GM19351 (cell line): ENCODE results near the gene SLC25A42.
"Not testable (repeated sequence)": the region's sequence is repeated elsewhere in the genome, so short reads cannot be mapped to it uniquely, and the experiment has no call there.

Experiments
- ATAC-seq: cut with Tn5 transposase; IDR thresholded peaks from one replicate; pipeline ENCODE4 v1.9.1; 2021; ENCODE audit warnings: mild to moderate bottlenecking, moderate library complexity; ENCODE audit not compliant: unreplicated experiment

SLC25A42 gene

GRCh38 chr19:19063183-19064097 lies at the start of gene SLC25A42:
SLC25A42 (plus strand) TSS chr19:19063994; CDS start chr19:19096125, 32,131 bp downstream.
- peak; percentile 89 for ATAC-seq

- no peak for ATAC-seq
Measured at GRCh38 chr19:19021115-19021514, 42.7 kb upstream of the SLC25A42 start.

- no peak for ATAC-seq
Measured at GRCh38 chr19:19022380-19022961, 41.3 kb upstream of the SLC25A42 start.

- ATAC-seq: not testable (repeated sequence)
Measured at GRCh38 chr19:19023376-19023775, 40.4 kb upstream of the SLC25A42 start.

- ATAC-seq: no peak
Measured at GRCh38 chr19:19025861-19026260, 37.9 kb upstream of the SLC25A42 start.

GRCh38 chr19:19026299-19026971 lies 37.4 kb upstream of the SLC25A42 start:
- ATAC-seq: no peak

- no peak for ATAC-seq
Measured at GRCh38 chr19:19027228-19027627, 36.6 kb upstream of the SLC25A42 start.

GRCh38 chr19:19028526-19028925 lies 35.3 kb upstream of the SLC25A42 start:
- ATAC-seq: no peak

- ATAC-seq: no peak
Measured at GRCh38 chr19:19031891-19032290, 31.9 kb upstream of the SLC25A42 start.

GRCh38 chr19:19032420-19033175 lies 31.2 kb upstream of the SLC25A42 start:
- ATAC-seq: peak; percentile 5

- ATAC-seq: peak; percentile 6
Measured at GRCh38 chr19:19033176-19033425, 30.7 kb upstream of the SLC25A42 start.

GRCh38 chr19:19033426-19034203 lies 30.2 kb upstream of the SLC25A42 start, which contains the start of the genes ARMC6 and SUGP2:
ARMC6 (plus strand) TSS chr19:19033603; CDS start chr19:19034210, 607 bp downstream.
SUGP2 (minus strand) TSS chr19:19033517; CDS start chr19:19031071, 2,446 bp downstream.
- peak; percentile 63 for ATAC-seq

GRCh38 chr19:19034204-19034624 lies 29.6 kb upstream of the SLC25A42 start:
- peak; percentile 54 for ATAC-seq

GRCh38 chr19:19039901-19040300 lies 23.9 kb upstream of the SLC25A42 start:
- no peak for ATAC-seq

GRCh38 chr19:19040417-19040816 lies 23.4 kb upstream of the SLC25A42 start:
- ATAC-seq: no peak

- ATAC-seq: no peak
Measured at GRCh38 chr19:19042732-19043280, 21.0 kb upstream of the SLC25A42 start.

- ATAC-seq: no peak
Measured at GRCh38 chr19:19043481-19043880, 20.3 kb upstream of the SLC25A42 start.

- ATAC-seq: no peak
Measured at GRCh38 chr19:19043881-19044280, 19.9 kb upstream of the SLC25A42 start.

GRCh38 chr19:19049406-19049805 lies 14.4 kb upstream of the SLC25A42 start:
- no peak for ATAC-seq

- no peak for ATAC-seq
Measured at GRCh38 chr19:19050104-19050503, 13.7 kb upstream of the SLC25A42 start.
